GM19372 (cell line): ENCODE data around the gene RNF187.
"Not testable (repeated sequence)": the region's sequence is repeated elsewhere in the genome, so short reads cannot be mapped to it uniquely, and the experiment has no call there.

Experiments used
- ATAC-seq: cut with Tn5 transposase; IDR thresholded peaks from one replicate; pipeline ENCODE4 v1.9.1; 2021; ENCODE audit warnings: mild to moderate bottlenecking, low read depth, moderate library complexity; ENCODE audit not compliant: unreplicated experiment

Gene RNF187

GRCh38 chr1:228483789-228484188 lies 3.4 kb upstream of the RNF187 start:
- no peak for ATAC-seq

- peak; percentile 47 for ATAC-seq
These were observed 416 bp upstream of the RNF187 start for GRCh38 chr1:228486596-228487335.

GRCh38 chr1:228488125-228488817 lies 1.1 kb downstream of the RNF187 start:
- no peak for ATAC-seq

GRCh38 chr1:228488818-228489674 lies 1.9 kb downstream of the RNF187 start:
- no peak for ATAC-seq

GRCh38 chr1:228490120-228491078 lies 3.2 kb downstream of the RNF187 start:
- no peak for ATAC-seq

- ATAC-seq, result no peak
These were observed 6.2 kb downstream of the RNF187 start for GRCh38 chr1:228493141-228494043.

- no peak for ATAC-seq
These were observed 6.8 kb downstream of the RNF187 start for GRCh38 chr1:228494044-228494353.

GRCh38 chr1:228494391-228494790 lies 7.2 kb downstream of the RNF187 start:
- no peak for ATAC-seq

GRCh38 chr1:228494970-228495853 lies 8.0 kb downstream of the RNF187 start:
- no peak for ATAC-seq

GRCh38 chr1:228496084-228496483 lies 8.9 kb downstream of the RNF187 start:
- ATAC-seq, result no peak

- no peak for ATAC-seq
These were observed 9.3 kb downstream of the RNF187 start for GRCh38 chr1:228496494-228496893.

- no peak for ATAC-seq
These were observed 10.0 kb downstream of the RNF187 start for GRCh38 chr1:228497206-228497605.

GRCh38 chr1:228497817-228498216 lies 10.6 kb downstream of the RNF187 start:
- no peak for ATAC-seq

- no peak for ATAC-seq
These were observed 13.1 kb downstream of the RNF187 start for GRCh38 chr1:228500143-228500734.

GRCh38 chr1:228500901-228501871 lies 14.0 kb downstream of the RNF187 start:
- peak; percentile 95 for ATAC-seq

GRCh38 chr1:228502522-228502921 lies 15.3 kb downstream of the RNF187 start:
- ATAC-seq, result no peak

GRCh38 chr1:228505944-228506343 lies 18.8 kb downstream of the RNF187 start:
- not testable (repeated sequence) for ATAC-seq
